ENCODE data around the gene SHF. TPM values are rescaled to one million over a fixed set of nuclear protein-coding genes. Genes with fewer than 3 reads are reported as not detected.
"Not testable (repeated sequence)": the region's sequence is repeated elsewhere in the genome, so short reads cannot be mapped to it uniquely, and the experiment has no call there.

The SHF gene
- total RNA-seq (2014; rRNA removed; shearing (Covaris generic)) = 0.96 and 1.5 TPM in 2 replicates

DNA sequence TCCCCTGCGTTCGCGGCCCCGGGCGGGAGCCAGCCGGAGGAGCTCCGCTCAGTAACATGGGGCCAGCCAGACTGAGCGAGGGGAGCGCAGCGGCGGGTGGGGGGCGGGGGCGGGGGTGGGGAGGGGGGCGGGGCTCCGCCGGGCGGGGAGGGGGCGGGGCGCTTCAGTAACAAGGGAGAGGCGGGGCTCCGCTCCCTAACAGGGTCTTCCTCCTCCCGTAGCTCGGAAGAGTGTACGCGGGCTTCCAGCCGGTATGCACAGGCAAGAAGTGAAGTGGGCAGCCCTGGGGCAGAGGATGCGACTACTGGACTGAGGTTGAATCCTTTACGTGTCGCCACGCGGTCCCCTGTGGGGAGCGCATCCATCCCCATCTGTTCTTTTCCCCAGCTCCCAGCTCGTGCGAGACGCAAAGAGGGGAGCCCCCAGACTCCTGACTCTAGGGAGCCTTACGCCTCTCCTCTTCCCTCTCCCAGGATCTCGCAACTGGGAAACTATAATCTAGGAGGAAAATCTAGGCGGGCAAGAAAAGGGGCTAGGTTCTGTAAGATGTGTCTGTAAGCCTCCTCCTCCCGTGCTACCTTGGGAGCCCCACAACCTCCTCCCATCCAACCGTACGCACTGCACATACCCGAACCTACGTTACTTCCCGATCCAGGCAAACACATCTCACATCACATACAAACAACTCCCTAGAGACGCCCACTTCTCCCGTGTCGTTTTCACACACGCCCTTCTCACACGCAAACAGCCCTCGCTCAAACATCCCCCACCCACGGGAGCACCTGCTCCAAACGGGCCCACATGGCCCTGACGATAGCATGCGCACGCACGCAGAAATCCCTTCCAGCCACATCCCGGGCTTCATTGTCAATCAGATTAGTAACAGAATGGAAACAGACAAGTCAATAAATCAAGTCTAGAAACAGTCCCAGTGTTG is at the start of gene SHF:
SHF (minus strand) TSS at position 73 of the 937 bp plus-strand sequence; CDS start at position 58, 15 bp downstream.
- no peak for DNase-seq (ENCODE audit: low read depth)

- DNase-seq (ENCODE audit: low read depth) = not testable (repeated sequence)
These were observed 49.0 kb upstream of the SHF start for GRCh38 chr15:45236806-45237205.

DNA sequence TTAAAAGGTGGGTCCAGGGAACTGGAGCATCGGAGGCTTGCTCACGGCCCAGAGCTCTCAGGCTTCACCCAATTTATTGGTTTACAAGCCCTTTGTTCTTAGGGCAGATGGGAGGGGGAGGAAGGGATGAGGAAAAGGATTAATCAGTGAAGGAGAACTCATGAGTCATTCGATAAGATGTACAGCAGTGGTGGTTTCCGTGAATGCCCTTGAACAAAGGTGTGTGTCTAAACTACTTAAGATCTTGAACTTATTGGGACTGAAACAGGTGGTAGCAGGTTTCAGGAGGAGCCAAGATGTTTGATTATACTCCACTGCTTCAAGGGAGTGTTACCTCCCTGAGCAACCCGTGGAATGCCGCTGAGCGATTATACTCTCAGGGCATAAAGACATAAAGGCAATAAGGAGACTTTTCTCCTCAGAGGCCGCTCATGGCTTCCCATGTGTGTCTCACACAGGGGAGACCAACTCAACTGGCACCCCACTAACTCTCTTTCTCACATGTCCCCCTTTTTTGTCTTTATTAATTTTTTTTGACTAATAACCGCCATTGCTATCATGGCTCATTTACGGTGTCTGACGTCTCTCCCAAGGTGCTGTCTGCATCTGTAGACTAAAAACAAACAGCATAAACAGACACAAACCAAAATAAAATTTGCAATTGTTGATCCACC is 46.9 kb upstream of the SHF start:
- no peak for DNase-seq (ENCODE audit: low read depth)

DNA sequence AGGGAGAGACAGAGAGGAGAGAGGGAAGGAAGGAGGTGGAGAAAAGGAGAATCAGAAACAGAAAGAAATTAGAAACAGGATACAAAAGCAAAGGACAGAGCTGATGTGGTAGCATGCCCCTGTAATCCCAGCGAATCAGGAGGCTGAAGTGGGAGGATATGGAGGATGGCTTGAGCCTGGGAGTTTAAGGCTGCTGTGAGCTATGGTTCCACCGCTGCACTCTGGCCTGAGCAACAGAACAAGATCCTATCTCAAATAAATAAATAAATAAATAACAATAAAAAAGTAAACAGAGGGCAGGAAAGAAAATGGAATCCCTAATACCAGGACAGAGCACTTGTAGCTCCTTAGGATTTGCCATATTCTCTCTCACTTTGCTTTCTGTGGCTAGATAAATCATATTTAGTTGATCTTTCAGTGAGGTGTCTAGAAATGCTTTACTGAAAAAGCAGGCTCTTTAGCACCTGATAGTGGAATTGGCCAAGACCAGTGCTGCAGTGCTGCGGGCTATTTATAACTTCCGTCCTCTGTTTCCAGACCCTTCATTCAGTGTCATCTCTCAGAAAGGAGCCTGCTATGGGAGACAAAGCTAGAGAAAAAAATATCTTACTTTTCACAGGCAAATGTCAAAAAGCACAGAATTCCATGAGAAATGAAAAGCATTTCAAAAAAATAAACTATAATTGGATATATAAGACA is 44.2 kb upstream of the SHF start:
- no peak for DNase-seq (ENCODE audit: low read depth)

DNA sequence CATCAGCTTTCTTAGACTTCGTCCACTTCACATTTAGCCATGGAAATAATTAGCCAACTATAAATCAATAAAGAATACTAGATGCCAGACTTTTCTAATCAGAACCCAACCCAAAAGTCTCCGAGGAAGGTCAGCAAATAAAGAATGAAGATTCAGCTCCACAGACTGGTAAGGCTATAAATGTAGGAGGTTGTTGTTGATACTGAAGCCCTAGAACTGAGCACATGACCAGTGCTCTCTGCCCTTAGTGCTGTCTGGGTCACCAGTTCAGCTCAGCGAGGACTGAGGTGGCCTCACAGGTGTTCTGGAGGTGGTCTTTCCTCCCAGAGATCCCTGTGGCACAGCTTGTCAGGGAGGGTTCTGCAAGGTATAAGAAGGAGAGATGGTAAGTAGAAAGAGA is 43.4 kb upstream of the SHF start:
- DNase-seq (ENCODE audit: low read depth) = no peak

GRCh38 chr15:45230245-45230965 is 42.6 kb upstream of the SHF start:
- DNase-seq (ENCODE audit: low read depth) = no peak

DNA sequence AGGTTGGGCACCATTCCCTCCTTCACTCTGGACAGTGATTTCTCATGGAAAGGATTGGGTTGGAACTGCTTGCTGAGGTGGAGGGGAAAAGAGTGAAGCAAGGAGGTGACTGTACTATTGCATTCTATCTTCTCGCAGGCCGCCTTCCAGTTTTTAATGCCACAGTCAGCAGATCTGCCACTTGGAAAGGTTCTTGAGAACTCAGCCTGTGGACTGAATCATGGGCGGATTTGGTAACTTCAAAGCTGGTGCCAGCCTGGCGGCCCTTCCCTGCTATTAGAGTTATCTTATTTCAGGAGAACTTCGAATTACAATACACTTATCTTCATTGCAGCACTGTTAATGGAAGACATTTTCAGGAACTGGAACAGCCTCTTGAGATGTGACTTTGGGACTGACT is 41.2 kb upstream of the SHF start:
- DNase-seq (ENCODE audit: low read depth) = peak; percentile 6

DNA sequence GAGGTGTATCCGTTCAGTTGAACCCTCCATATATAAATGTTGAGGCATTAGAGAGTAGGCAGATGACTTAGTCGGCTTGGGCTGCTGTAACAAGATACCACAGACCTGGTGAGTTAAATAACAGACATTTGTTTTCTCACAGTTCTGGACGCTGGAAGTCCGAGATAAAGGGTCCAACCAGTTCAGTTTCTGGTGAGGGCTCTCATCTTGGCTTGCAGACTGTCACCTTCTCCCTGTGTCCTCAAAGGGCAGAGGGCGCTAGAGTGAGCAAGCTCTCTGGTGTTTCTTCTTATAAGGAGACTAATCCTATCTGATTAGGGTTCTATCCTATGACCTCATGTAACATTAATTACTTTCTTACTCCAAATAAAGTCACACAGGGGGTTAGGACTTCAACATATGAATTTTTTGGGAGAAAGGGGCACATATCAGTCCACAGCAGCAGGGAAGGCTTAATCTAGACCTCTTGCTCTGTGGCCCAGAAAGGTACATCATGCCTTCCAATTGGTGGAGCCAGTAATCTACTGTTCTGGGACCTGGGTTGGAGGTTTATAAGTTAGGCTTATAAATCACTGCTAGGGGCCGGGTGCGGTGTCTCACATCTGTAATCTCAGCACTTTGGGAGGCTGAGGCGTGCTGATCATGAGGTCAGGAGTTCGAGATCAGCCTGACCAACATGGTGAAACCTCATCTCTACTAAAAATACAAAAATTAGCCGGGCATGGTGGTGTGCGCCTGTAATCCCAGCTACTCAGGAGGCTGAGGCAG is 37.9 kb upstream of the SHF start:
- no peak for DNase-seq (ENCODE audit: low read depth)

DNA sequence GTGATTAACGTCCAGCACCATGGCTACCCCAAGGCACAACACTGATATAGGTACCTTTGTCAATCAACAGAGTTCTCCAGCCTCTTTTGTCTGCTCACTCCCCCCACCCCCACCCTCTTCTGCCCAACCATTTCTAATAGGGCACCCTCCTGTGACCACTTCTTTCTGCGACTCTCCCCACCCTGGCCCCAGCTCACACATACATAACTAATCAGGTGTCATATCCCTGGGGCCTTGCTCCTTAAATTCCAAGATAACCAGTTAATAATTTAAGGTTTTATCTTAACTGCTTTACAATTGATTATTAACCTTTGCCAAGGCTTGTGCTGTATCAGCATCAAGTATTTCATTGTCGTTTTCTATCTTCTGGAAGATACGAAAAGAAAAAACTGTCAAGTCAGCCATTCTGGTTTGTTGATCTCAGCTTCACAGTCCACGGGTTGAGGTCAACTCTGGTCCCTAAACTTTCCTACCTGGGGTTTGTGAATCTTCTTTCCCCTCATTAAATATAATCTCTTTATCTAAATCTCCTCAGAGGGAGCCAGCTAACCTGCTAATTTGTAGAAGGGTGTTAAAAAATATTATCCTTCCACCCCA is 37.0 kb upstream of the SHF start:
- DNase-seq (ENCODE audit: low read depth) = no peak

DNA sequence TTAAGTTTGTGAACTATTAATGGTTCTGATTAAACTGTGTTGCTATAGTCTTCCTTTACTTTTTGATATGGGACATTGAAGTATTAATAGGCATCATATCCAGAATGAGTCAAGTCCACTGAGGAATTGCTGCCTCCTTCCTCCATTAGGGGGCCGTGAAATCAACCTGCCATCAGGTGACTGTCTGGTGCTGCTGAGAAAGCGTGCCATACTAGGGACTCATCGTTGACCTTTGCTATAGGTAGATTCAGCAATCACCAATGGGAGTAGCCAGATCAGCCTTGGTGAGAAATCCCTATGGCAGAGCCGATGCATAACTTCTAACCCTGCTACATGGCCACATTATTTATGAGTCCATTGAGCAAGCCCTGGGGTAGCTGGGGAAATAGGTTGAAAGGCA is 34.2 kb upstream of the SHF start:
- no peak for DNase-seq (ENCODE audit: low read depth)

DNA sequence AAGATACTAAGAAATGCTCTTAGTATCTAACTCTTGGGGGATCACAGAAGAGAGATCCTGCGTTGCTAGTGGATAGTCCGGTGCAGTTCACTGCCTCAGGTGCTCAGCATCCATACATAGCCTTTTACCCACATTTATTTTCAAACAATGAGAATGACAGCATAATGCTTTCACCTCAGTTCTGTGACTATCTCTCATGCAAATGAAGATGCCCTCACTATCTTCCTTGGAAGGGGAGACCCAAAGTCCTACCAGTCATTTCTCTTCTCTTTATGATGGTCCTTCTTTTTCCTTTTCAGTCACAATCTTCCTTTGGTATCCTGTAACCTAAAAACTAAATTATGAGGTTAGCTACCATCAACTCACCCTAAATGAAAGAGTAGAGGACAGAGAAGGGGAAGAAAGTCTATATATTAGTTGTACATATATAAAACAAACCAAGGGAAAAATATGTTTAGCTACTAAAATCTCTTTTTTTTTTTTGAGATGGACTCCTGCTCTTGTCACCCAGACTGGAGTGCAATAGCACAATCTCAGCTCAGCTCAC is 33.4 kb upstream of the SHF start:
- no peak for DNase-seq (ENCODE audit: low read depth)

GRCh38 chr15:45212493-45212892 is 24.7 kb upstream of the SHF start:
- DNase-seq (ENCODE audit: low read depth) = no peak

GRCh38 chr15:45205192-45205591 is 17.4 kb upstream of the SHF start:
- peak; percentile 67 for DNase-seq (ENCODE audit: low read depth)

GRCh38 chr15:45203182-45203581 is 15.4 kb upstream of the SHF start:
- no peak for DNase-seq (ENCODE audit: low read depth)

GRCh38 chr15:45201869-45202268 is 14.1 kb upstream of the SHF start:
- no peak for DNase-seq (ENCODE audit: low read depth)

DNA sequence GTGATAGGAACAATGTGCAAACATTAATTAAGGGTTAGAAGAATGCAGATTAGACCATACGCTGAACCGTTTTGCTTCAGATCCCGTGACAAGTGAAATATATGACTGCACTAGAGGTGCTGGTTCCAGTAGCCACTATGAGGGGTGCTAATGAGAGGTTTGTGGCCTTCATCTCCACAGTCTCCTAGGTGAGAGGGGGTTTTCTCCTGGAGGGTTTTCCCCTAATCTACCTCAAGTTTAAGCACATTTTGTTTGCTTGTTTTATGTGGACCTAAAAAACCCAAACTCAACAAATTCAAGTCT is 13.7 kb upstream of the SHF start:
- DNase-seq (ENCODE audit: low read depth) = no peak

GRCh38 chr15:45200799-45201556 is 13.2 kb upstream of the SHF start:
- peak; percentile 83 for DNase-seq (ENCODE audit: low read depth)

- peak; percentile 96 for DNase-seq (ENCODE audit: low read depth)
These were observed 12.4 kb upstream of the SHF start for GRCh38 chr15:45200001-45200798.
